OCI-LY7 (cell line): ENCODE measurements around the gene DOK7.

Experiments used
- CTCF ChIP-seq: fragments of 200-600 bp; sonication (generic); conservative IDR thresholded peaks from 2 replicates; pipeline ENCODE4 v1.5.1; 2014; ENCODE audit warnings: mild to moderate bottlenecking, antibody characterized with exemption, low read length, moderate library complexity, mixed read lengths
- EZH2phosphoT487 ChIP-seq: fragments of 200-600 bp; sonication (generic); IDR thresholded peaks from 2 replicates; pipeline ENCODE4 v1.6.1; 2018; ENCODE audit warnings: low read depth, borderline replicate concordance, mild to moderate bottlenecking, mixed run types, antibody characterized with exemption, low read length, moderate library complexity, mixed read lengths

- TF ChIP-seq CTCF (no peak), EZH2phosphoT487 (no peak)
These were observed 36.6 kb downstream of the DOK7 start for GRCh38 chr4:3499710-3500109.
